SK-N-SH (cell line): ENCODE data around the gene SORBS1. TPM values are rescaled to one million over a fixed set of nuclear protein-coding genes. Genes with fewer than 3 reads are reported as not detected.

Source experiments
- CTCF ChIA-PET: fragments of 300-600, 350-600 bp; formaldehyde crosslinking; extraction: SDS; loops from one replicate; lab custom pipeline; 2021; lab: Yijun Ruan, JAX
- POLR2A ChIA-PET: fragments of 350-600 bp; sonication (Branson Sonifier 250); formaldehyde crosslinking; extraction: SDS; loops from one replicate; lab custom pipeline; 2020; ENCODE audit warnings: antibody characterized with exemption, inconsistent platforms; lab: Yijun Ruan, JAX
- DNase-seq: peaks from one replicate; pipeline ENCODE4 v3.0.0; 2012
- H2AFZ ChIP-seq: fragments of 200-600 bp; sonication (generic); 2 replicates; pipeline ENCODE4 v1.8.1; 2016; ENCODE audit warnings: antibody characterized with exemption, mild to moderate bottlenecking, low read depth
- H3F3A ChIP-seq: fragments of 200-600 bp; sonication (generic); replicated peaks from 2 replicates; pipeline ENCODE3; 2016; ENCODE audit warnings: antibody characterized with exemption, mild to moderate bottlenecking; ENCODE audit not compliant: insufficient read depth
- H3K27ac ChIP-seq, 2 experiments: fragments of 200-500 bp in 1 of 2; fragments of 200-600 bp in 1 of 2; sonication (Bioruptor generic) in 1 of 2; sonication (generic), shearing (Covaris generic) in 1 of 2; 2 replicates each; pipeline versions ENCODE4 v1.5.1 to v1.6.1; 2014 to 2016; ENCODE audit warnings: low read depth in 2 of 2, inconsistent platforms in 1 of 2, low read length in 1 of 2, mild to moderate bottlenecking in 1 of 2, mixed read lengths in 1 of 2
- H3K27me3 ChIP-seq: fragments of 200-600 bp; sonication (generic), shearing (Covaris generic); 2 replicates; pipeline ENCODE4 v1.6.1; 2016; ENCODE audit warnings: mixed run types; ENCODE audit not compliant: insufficient read depth
- H3K36me3 ChIP-seq, 2 experiments: fragments of 200-500 bp in 1 of 2; fragments of 200-600 bp in 1 of 2; sonication (Bioruptor generic) in 1 of 2; sonication (generic) in 1 of 2; replicated peaks in 1 of 2; 2 replicates each; pipeline versions ENCODE3 to v1.5.1; 2014 to 2016; ENCODE audit warnings: low read length in 1 of 2, mild to moderate bottlenecking in 1 of 2; ENCODE audit not compliant: insufficient read depth in 2 of 2, control insufficient read depth in 1 of 2
- H3K4me1 ChIP-seq, 2 experiments: fragments of 200-500 bp in 1 of 2; fragments of 200-600 bp in 1 of 2; sonication (Bioruptor generic) in 1 of 2; sonication (generic), shearing (Covaris generic) in 1 of 2; 2 replicates each; pipeline versions ENCODE4 v1.5.1 to v1.6.1; 2014 to 2016; ENCODE audit warnings: low read depth in 1 of 2, low read length in 1 of 2, mixed run types in 1 of 2; ENCODE audit not compliant: insufficient read depth in 2 of 2, control insufficient read depth in 1 of 2
- H3K4me2 ChIP-seq: fragments of 200-600 bp; sonication (generic), shearing (Covaris generic); 2 replicates; pipeline ENCODE4 v1.6.1; 2017; ENCODE audit warnings: mixed run types
- H3K4me3 ChIP-seq, 2 experiments: fragments of 200-500 bp in 1 of 2; fragments of 200-600 bp in 1 of 2; sonication (Bioruptor generic) in 1 of 2; sonication (generic), shearing (Covaris generic) in 1 of 2; 2 replicates each; pipeline versions ENCODE4 v1.5.1 to v1.8.1; 2014 to 2016; ENCODE audit warnings: low read depth in 2 of 2, inconsistent platforms in 1 of 2, low read length in 1 of 2, mild to moderate bottlenecking in 1 of 2, mixed read lengths in 1 of 2, moderate library complexity in 1 of 2
- H3K79me2 ChIP-seq: fragments of 200-600 bp; sonication (generic); 2 replicates; pipeline ENCODE4 v1.8.1; 2017; ENCODE audit warnings: mild to moderate bottlenecking; ENCODE audit not compliant: insufficient read depth
- H3K9ac ChIP-seq: fragments of 200-600 bp; sonication (generic); 2 replicates; pipeline ENCODE4 v1.6.1; 2017; ENCODE audit warnings: mixed run types
- H3K9me2 ChIP-seq: fragments of 200-600 bp; sonication (generic); 2 replicates; pipeline ENCODE4 v1.6.1; 2017; ENCODE audit warnings: mixed run types
- H3K9me3 ChIP-seq: fragments of 200-600 bp; sonication (generic); 2 replicates; pipeline ENCODE4 v1.6.1; 2017; ENCODE audit warnings: mixed run types, mild to moderate bottlenecking, moderate library complexity
- H4K20me1 ChIP-seq: fragments of 200-600 bp; sonication (generic); 2 replicates; pipeline ENCODE4 v1.6.1; 2017; ENCODE audit warnings: mild to moderate bottlenecking, mixed run types; ENCODE audit not compliant: insufficient read depth
- EZH2phosphoT487 ChIP-seq: fragments of 200-600 bp; sonication (generic); IDR thresholded peaks from 2 replicates; pipeline ENCODE4 v1.6.1; 2017; ENCODE audit warnings: low read depth, mixed run types, mild to moderate bottlenecking, antibody characterized with exemption, moderate library complexity, borderline replicate concordance
- FOSL2 ChIP-seq: IDR thresholded peaks from 2 replicates; pipeline ENCODE4 v1.4.0; 2012; ENCODE audit warnings: low read depth, mild to moderate bottlenecking, moderate library complexity, borderline replicate concordance
- FOXJ3 ChIP-seq: sonication (generic); formaldehyde crosslinking; IDR thresholded peaks from 2 replicates; pipeline ENCODE4 v1.5.1; 2020; ENCODE audit warnings: mild to moderate bottlenecking, missing genetic modification reagents
- JUND ChIP-seq: IDR thresholded peaks from 2 replicates; pipeline ENCODE4 v1.4.0; 2012
- MEF2A ChIP-seq: IDR thresholded peaks from 2 replicates; pipeline ENCODE4 v1.4.0; 2012; ENCODE audit warnings: low read depth, borderline replicate concordance
- POLR2AphosphoS5 ChIP-seq: IDR thresholded peaks from 2 replicates; pipeline ENCODE4 v1.6.1; 2012; ENCODE audit warnings: low read depth, low read length
- RAD21 ChIP-seq: IDR thresholded peaks from 2 replicates; pipeline ENCODE4 v1.6.1; 2012; ENCODE audit warnings: mild to moderate bottlenecking, low read length
- RCOR1 ChIP-seq: fragments of 150-350 bp; IDR thresholded peaks from 2 replicates; pipeline ENCODE4 v1.6.1; 2017; ENCODE audit warnings: antibody characterized with exemption, low read length
- SMC3 ChIP-seq: IDR thresholded peaks from 2 replicates; pipeline ENCODE4 v1.6.1; 2012; ENCODE audit warnings: low read depth, low read length, improper control_type of control experiment
- TCF12 ChIP-seq: IDR thresholded peaks from 2 replicates; pipeline ENCODE4 v1.4.0; 2012
- TEAD4 ChIP-seq: IDR thresholded peaks from 2 replicates; pipeline ENCODE4 v1.4.0; 2012; ENCODE audit warnings: mild to moderate bottlenecking, borderline replicate concordance; ENCODE audit not compliant: insufficient read depth
- WGBS: methylation state at CpG from one replicate; pipeline ENCODE4 v1.1.6; 2017; ENCODE audit warnings: low lambda C conversion rate; 5-methylcytosine and 5-hydroxymethylcytosine counted together
- polyA plus RNA-seq, 3 experiments: library from polyadenylated mRNA; depleted of rRNA; stranded (reverse); fragments of >200 nt; gene quantifications; 2 replicates each; pipeline ENCODE4 v1.2.3, GENCODE V29; 2012
- TF ChIP-seq, protein P1 (sequence below): IDR thresholded peaks from 2 replicates; pipeline ENCODE4 v1.6.1; 2012; ENCODE audit warnings: mild to moderate bottlenecking, low read depth, low read length, moderate library complexity
- TF ChIP-seq, protein P2 (sequence below): fragments of 150-350 bp; IDR thresholded peaks from 2 replicates; pipeline ENCODE4 v1.6.1; 2017; ENCODE audit warnings: antibody characterized with exemption, low read length, low read depth, borderline replicate concordance

Gene SORBS1
- polyA plus RNA-seq, 1 of the 3 experiments (the other 2 are of a cell fraction), result 0.36 TPM

DNA sequence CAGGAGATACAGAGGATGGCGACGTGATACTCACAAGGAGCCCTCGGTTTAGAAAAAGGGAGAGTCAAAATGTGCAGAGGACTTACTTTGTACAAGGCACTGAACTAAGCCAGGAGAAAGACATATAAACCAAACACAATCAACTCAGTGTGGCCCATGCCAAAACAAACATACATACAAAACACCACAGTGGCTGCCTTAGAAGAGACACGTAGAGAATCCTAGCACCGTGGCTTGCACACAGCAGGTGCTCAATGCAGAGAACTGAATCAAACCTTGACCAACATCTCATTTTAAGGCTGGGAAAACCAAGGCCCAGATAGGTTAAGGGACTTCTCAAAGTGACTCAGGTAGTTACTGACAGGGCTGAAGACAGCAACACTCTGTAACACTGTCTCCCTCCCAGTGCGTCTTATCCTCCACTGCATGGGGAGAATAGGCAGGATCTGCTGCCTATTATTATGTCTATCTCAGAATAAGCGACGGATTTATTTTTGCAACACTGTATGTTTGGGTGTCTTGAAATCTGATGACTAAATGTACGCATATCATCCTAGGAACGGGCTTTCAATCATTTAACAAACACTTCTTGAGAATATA lies 11.0 kb downstream of the SORBS1 start:
- no peak overlapping the region for H3K4me3 ChIP-seq
- no peaks in the 10 kb centered on the region for H3K4me1 ChIP-seq
- CTCF ChIA-PET, result no interaction called here
- POLR2A ChIA-PET, result no interaction called here
- DNase-seq, result no peak
- no peaks in the 10 kb centered on the region for H3K9me2 ChIP-seq
- H3F3A ChIP-seq, result no peaks in the 10 kb centered on the region
- no peaks in the 10 kb centered on the region for H4K20me1 ChIP-seq
- TF ChIP-seq EZH2phosphoT487 (no peak), SMC3 (no peak), TEAD4 (no peak), TCF12 (no peak)
- WGBS, result 78% methylated on average over 10 of the region's 10 CpGs
- no peak overlapping the region for H3K4me2 ChIP-seq
- H3K9me3 ChIP-seq, result no peaks in the 10 kb centered on the region
- H3K27me3 ChIP-seq, result no peaks in the 10 kb centered on the region; the same call in 1 of the 2 replicates
- no peak overlapping the region for H3K27ac ChIP-seq
- H3K36me3 ChIP-seq, result no peaks in the 10 kb centered on the region
- H2AFZ ChIP-seq, result no peak overlapping the region
- no peaks in the 10 kb centered on the region for H3K79me2 ChIP-seq
- H3K9ac ChIP-seq, result no peak overlapping the region

DNA sequence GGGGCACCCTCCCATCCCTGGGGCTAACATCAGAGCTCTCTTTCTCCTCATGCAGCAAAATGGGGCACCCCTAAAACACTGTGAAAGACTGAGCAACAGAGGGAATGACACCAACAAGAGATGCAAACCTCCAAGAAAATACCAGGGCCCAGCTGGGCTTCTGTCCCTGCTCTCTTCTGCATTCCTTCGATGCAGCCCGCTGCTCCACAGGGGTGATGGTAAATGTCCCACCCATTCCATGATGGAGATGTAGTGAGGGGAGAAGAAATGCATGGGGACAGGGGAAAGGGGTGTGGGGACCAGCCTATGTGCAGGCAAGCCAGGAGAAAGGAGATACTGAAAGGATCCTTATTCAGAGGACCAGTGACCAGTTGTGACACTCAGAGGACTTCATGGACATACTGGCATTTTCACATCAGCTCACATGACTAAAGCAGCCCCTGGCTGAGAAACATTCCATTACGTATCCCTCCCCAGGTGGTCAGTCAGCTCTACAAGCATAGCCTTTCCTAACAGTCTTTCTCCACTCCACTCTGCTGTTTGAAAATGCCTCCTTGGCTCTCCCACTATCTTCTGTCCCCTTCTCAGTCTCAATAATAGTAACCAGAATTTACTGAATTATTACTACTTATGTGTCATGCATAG lies 13.3 kb downstream of the SORBS1 start:
- H3K4me3 ChIP-seq, result no peak overlapping the region
- no peaks in the 10 kb centered on the region for H3K36me3 ChIP-seq
- no peaks in the 10 kb centered on the region for H3K4me1 ChIP-seq
- no peak overlapping the region for H2AFZ ChIP-seq
- no peaks in the 10 kb centered on the region for H3F3A ChIP-seq
- H3K9ac ChIP-seq, result no peak overlapping the region
- CTCF ChIA-PET, result no interaction called here
- TF ChIP-seq FOSL2 (no peak), RAD21 (no peak), RCOR1 (no peak), POLR2AphosphoS5 (no peak), FOXJ3 (CRISPR knock-in tag) (no peak), MEF2A (no peak), JUND (no peak)
- TF ChIP-seq, protein P1, sequence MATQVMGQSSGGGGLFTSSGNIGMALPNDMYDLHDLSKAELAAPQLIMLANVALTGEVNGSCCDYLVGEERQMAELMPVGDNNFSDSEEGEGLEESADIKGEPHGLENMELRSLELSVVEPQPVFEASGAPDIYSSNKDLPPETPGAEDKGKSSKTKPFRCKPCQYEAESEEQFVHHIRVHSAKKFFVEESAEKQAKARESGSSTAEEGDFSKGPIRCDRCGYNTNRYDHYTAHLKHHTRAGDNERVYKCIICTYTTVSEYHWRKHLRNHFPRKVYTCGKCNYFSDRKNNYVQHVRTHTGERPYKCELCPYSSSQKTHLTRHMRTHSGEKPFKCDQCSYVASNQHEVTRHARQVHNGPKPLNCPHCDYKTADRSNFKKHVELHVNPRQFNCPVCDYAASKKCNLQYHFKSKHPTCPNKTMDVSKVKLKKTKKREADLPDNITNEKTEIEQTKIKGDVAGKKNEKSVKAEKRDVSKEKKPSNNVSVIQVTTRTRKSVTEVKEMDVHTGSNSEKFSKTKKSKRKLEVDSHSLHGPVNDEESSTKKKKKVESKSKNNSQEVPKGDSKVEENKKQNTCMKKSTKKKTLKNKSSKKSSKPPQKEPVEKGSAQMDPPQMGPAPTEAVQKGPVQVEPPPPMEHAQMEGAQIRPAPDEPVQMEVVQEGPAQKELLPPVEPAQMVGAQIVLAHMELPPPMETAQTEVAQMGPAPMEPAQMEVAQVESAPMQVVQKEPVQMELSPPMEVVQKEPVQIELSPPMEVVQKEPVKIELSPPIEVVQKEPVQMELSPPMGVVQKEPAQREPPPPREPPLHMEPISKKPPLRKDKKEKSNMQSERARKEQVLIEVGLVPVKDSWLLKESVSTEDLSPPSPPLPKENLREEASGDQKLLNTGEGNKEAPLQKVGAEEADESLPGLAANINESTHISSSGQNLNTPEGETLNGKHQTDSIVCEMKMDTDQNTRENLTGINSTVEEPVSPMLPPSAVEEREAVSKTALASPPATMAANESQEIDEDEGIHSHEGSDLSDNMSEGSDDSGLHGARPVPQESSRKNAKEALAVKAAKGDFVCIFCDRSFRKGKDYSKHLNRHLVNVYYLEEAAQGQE, result no peak
- TF ChIP-seq, protein P2, sequence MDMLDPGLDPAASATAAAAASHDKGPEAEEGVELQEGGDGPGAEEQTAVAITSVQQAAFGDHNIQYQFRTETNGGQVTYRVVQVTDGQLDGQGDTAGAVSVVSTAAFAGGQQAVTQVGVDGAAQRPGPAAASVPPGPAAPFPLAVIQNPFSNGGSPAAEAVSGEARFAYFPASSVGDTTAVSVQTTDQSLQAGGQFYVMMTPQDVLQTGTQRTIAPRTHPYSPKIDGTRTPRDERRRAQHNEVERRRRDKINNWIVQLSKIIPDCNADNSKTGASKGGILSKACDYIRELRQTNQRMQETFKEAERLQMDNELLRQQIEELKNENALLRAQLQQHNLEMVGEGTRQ, result no peak
- no peak for DNase-seq
- no peaks in the 10 kb centered on the region for H3K9me2 ChIP-seq
- H3K27ac ChIP-seq, result no peak overlapping the region
- no peaks in the 10 kb centered on the region for H3K9me3 ChIP-seq
- H4K20me1 ChIP-seq, result no peaks in the 10 kb centered on the region
- POLR2A ChIA-PET, result no interaction called here
- H3K27me3 ChIP-seq, result no peaks in the 10 kb centered on the region; the same call in 1 of the 2 replicates
- H3K4me2 ChIP-seq, result no peak overlapping the region
- 60% methylated on average over 3 of the region's 3 CpGs for WGBS
- no peaks in the 10 kb centered on the region for H3K79me2 ChIP-seq
